ENCODE data around the gene MARVELD3. TPM values are rescaled to one million over a fixed set of nuclear protein-coding genes. Genes with fewer than 3 reads are reported as not detected.
"Not testable (repeated sequence)": the region's sequence is repeated elsewhere in the genome, so short reads cannot be mapped to it uniquely, and the experiment has no call there.

The MARVELD3 gene, protein sequence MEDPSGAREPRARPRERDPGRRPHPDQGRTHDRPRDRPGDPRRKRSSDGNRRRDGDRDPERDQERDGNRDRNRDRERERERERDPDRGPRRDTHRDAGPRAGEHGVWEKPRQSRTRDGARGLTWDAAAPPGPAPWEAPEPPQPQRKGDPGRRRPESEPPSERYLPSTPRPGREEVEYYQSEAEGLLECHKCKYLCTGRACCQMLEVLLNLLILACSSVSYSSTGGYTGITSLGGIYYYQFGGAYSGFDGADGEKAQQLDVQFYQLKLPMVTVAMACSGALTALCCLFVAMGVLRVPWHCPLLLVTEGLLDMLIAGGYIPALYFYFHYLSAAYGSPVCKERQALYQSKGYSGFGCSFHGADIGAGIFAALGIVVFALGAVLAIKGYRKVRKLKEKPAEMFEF
- total RNA-seq (1 to 10 TPM; 8.8 to 9.3 TPM), polyA plus RNA-seq (1 to 10 TPM; 3.6 to 7.5 TPM)
- long read RNA-seq, donor 1, partial matches to known transcripts, result 0 of 4 reads
- long read RNA-seq, donor 1, other reads (novel, unspliced or antisense), result 0 of 4 reads
- long read RNA-seq, donor 2, partial matches to known transcripts, result 22 of 22 reads
- long read RNA-seq, donor 2, other reads (novel, unspliced or antisense), result 0 of 22 reads
- long read RNA-seq, donor 3, partial matches to known transcripts, result 0 of 1 reads
- long read RNA-seq, donor 3, other reads (novel, unspliced or antisense), result 0 of 1 reads
- long read RNA-seq, donor 4, result 0 reads
- long read RNA-seq, donor 5, partial matches to known transcripts, result 0 of 6 reads
- long read RNA-seq, donor 5, other reads (novel, unspliced or antisense), result 0 of 6 reads

DNA sequence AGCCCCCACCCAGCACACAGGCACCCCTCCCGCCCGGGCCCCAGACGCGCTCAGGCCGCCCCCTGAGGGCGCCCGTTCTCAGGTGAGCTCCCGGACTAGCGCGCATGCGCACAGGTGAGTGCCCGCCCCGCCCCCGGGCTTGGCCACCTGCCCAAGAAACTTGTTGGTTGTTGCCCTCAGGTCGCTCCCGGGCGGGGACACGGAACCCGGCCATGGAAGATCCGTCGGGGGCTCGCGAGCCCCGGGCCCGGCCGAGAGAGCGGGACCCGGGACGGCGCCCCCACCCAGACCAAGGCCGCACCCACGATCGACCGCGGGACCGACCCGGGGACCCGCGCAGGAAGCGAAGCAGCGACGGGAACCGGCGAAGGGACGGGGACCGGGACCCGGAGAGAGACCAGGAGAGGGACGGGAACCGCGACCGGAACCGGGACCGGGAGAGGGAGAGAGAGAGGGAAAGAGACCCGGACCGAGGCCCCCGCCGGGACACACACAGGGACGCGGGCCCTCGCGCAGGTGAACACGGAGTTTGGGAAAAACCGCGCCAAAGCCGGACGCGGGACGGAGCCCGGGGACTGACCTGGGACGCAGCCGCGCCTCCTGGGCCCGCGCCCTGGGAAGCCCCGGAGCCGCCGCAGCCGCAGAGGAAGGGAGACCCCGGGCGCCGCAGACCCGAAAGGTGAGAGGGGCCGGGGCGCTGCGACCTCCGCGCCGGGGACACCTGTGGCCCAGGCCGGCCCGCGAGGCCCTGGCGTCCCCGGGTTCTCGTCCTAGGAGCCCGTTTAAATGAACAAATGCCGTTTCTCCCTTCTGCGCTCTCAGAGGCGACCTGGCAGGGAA lies at the start of gene MARVELD3:
Gene MARVELD3 (plus strand): TSS at position 167 of the 840 bp plus-strand sequence. CDS start 46 bp downstream, at position 213.
- peak; percentile 49 to 80 (median 63) for DNase-seq
- peaks cover 4 to 27% (median 19%) of the 10 kb centered on the region in 3 donors for H3K27me3 ChIP-seq (ENCODE audit: control insufficient read depth in 3 of 3, insufficient read depth in 3 of 3, low read length in 2 of 3)
- peaks cover 0 to 3% (median 0%) of the 10 kb centered on the region in 4 donors for H3K9me3 ChIP-seq (ENCODE audit: control insufficient read depth in 4 of 4, insufficient read depth in 3 of 4, low read length in 3 of 4)
- peaks cover 0 to 13% (median 0%) of the 10 kb centered on the region in 5 donors for H3K4me1 ChIP-seq (ENCODE audit: control insufficient read depth in 5 of 5, insufficient read depth in 5 of 5, low read length in 5 of 5)
- peak within 1 kb of the TSS; percentile 38 for H3K4me3 ChIP-seq
- WGBS, 2 donors, result 1 to 2% methylated on average over 98 of the region's 98 CpGs
- H3K36me3 ChIP-seq (ENCODE audit: control insufficient read depth in 4 of 4, insufficient read depth in 4 of 4, low read length in 4 of 4), result no peaks in the 10 kb centered on the region
- H3K27ac ChIP-seq (ENCODE audit: low read depth in 1 of 2, low read length in 1 of 2), result peak within 1 kb of the TSS in 1 of 2 donors; percentile 52
- peak within 1 kb of the TSS in 1 of 2 donors; percentile 46 for H3K9ac ChIP-seq (ENCODE audit: insufficient read depth in 1 of 2, low read length in 2 of 2)
- TF ChIP-seq, protein P1, sequence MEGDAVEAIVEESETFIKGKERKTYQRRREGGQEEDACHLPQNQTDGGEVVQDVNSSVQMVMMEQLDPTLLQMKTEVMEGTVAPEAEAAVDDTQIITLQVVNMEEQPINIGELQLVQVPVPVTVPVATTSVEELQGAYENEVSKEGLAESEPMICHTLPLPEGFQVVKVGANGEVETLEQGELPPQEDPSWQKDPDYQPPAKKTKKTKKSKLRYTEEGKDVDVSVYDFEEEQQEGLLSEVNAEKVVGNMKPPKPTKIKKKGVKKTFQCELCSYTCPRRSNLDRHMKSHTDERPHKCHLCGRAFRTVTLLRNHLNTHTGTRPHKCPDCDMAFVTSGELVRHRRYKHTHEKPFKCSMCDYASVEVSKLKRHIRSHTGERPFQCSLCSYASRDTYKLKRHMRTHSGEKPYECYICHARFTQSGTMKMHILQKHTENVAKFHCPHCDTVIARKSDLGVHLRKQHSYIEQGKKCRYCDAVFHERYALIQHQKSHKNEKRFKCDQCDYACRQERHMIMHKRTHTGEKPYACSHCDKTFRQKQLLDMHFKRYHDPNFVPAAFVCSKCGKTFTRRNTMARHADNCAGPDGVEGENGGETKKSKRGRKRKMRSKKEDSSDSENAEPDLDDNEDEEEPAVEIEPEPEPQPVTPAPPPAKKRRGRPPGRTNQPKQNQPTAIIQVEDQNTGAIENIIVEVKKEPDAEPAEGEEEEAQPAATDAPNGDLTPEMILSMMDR (IDR thresholded peaks at IDR 0.05; ENCODE audit: control extremely low read depth, extremely low read depth), result no peak
- peak; percentile 36 for ATAC-seq (ENCODE audit: insufficient read depth, low FRiP score)

DNA sequence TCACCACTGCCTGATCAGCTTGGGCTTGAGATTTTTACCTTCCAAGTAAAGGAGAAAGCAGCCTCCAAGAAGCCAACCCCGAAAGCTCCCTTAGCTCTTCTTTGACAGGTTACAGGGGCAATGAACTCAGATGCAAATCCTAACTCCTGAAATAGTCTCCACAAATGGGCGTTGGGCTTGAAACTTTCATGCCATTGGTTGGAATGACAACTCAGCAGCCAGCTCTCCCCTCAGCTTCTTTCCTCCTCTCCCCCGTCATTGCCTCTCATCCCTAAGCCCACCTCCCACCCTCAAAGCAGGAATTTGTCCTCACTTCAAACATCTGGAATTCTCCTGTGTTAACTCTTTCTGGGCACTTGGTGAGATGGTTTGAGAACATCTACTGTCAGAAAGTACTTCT lies 49.0 kb upstream of the MARVELD3 start, which contains the start of gene TAT:
Gene TAT (minus strand): TSS at position 122 of the 400 bp plus-strand sequence. CDS start 677 bp downstream, outside the sequence.
- TF ChIP-seq, protein P1 (IDR thresholded peaks at IDR 0.05; ENCODE audit: control extremely low read depth, extremely low read depth), result no peak
- 35% methylated on average over 3 of the region's 3 CpGs for whole genome bisulfite sequencing, 2 donors

DNA sequence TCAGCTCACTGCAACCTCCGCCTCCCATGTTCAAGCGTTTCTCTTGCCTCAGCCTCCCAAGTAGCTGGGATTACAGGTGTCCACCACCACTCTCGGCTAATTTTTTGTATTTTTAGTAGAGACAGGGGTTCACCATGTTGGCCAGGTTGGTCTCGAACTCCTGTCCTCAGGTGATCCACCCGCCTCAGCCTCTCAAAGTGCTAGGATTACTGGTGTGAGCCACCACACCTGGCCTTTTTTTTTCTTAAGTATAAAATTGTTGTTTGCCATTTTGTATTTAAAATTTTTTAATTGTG lies 43.5 kb upstream of the MARVELD3 start:
- DNase-seq; H3K9me3 ChIP-seq (ENCODE audit: control insufficient read depth in 4 of 4, insufficient read depth in 3 of 4, low read length in 3 of 4); H3K36me3 ChIP-seq (ENCODE audit: control insufficient read depth in 4 of 4, insufficient read depth in 4 of 4, low read length in 4 of 4); H3K27ac ChIP-seq (ENCODE audit: low read depth in 1 of 2, low read length in 1 of 2); H3K4me3 ChIP-seq; H3K27me3 ChIP-seq (ENCODE audit: control insufficient read depth in 3 of 3, insufficient read depth in 3 of 3, low read length in 2 of 3); ATAC-seq (ENCODE audit: insufficient read depth, low FRiP score); H3K9ac ChIP-seq (ENCODE audit: insufficient read depth in 1 of 2, low read length in 2 of 2); H3K4me1 ChIP-seq (ENCODE audit: control insufficient read depth in 5 of 5, insufficient read depth in 5 of 5, low read length in 5 of 5): not testable (repeated sequence)
- 92 to 93% methylated on average over 5 of the region's 5 CpGs for WGBS, 2 donors

More for the DNA sequence above, 49.0 kb upstream of the MARVELD3 start, which contains the start of gene TAT:
- Histone ChIP-seq H3K4me3 (no peak within 1 kb of the TSS), H3K36me3 (ENCODE audit: control insufficient read depth in 4 of 4, insufficient read depth in 4 of 4, low read length in 4 of 4) (no peaks in the 10 kb centered on the region), H3K27ac (ENCODE audit: low read depth in 1 of 2, low read length in 1 of 2) (no peak within 1 kb of the TSS), H3K9ac (ENCODE audit: insufficient read depth in 1 of 2, low read length in 2 of 2) (no peak within 1 kb of the TSS), H3K9me3 (ENCODE audit: control insufficient read depth in 4 of 4, insufficient read depth in 3 of 4, low read length in 3 of 4) (no peaks in the 10 kb centered on the region), H3K27me3 (ENCODE audit: control insufficient read depth in 3 of 3, insufficient read depth in 3 of 3, low read length in 2 of 3) (peaks cover 0 to 3% (median 0%) of the 10 kb centered on the region in 3 donors), H3K4me1 (ENCODE audit: control insufficient read depth in 5 of 5, insufficient read depth in 5 of 5, low read length in 5 of 5) (no peaks in the 10 kb centered on the region)
- ATAC-seq (ENCODE audit: insufficient read depth, low FRiP score) (no peak), DNase-seq (no peak)

Measured in lung (tissue), 16 donors.